ENCODE data around the gene THSD1.
"Not testable (repeated sequence)": the region's sequence is repeated elsewhere in the genome, so short reads cannot be mapped to it uniquely, and the experiment has no call there.

The THSD1 gene

GRCh38 chr13:52412128-52412527 is 6.2 kb upstream of the THSD1 start:
- TF ChIP-seq CTCF (IDR thresholded peaks at IDR 0.05; ENCODE audit: control insufficient read depth, insufficient read depth, low read depth, low read length, missing control alignments) = no peak
- H3K4me3 ChIP-seq (ENCODE audit: control insufficient read depth, low read depth, low read length) = no peak overlapping the region
- DNase-seq (ENCODE audit: low read depth) = no peak

GRCh38 chr13:52411629-52412028 is 5.7 kb upstream of the THSD1 start:
- DNase-seq (ENCODE audit: low read depth) = peak; percentile 57
- TF ChIP-seq CTCF (IDR thresholded peaks at IDR 0.05; ENCODE audit: control insufficient read depth, insufficient read depth, low read depth, low read length, missing control alignments) = no peak
- no peak overlapping the region for H3K4me3 ChIP-seq (ENCODE audit: control insufficient read depth, low read depth, low read length)

- H3K4me3 ChIP-seq (ENCODE audit: control insufficient read depth, low read depth, low read length); DNase-seq (ENCODE audit: low read depth): not testable (repeated sequence)
Observed at GRCh38 chr13:52408071-52408658, 2.2 kb upstream of the THSD1 start.

- H3K4me3 ChIP-seq (ENCODE audit: control insufficient read depth, low read depth, low read length); DNase-seq (ENCODE audit: low read depth): not testable (repeated sequence)
Observed at GRCh38 chr13:52407436-52407835, 1.5 kb upstream of the THSD1 start.

GRCh38 chr13:52406629-52407028 is 657 bp upstream of the THSD1 start:
- DNase-seq (ENCODE audit: low read depth) = no peak
- no peak overlapping the region; the same call in 1 of the 2 replicates for H3K4me3 ChIP-seq (ENCODE audit: control insufficient read depth, low read depth, low read length)
- no peak for TF ChIP-seq CTCF (IDR thresholded peaks at IDR 0.05; ENCODE audit: control insufficient read depth, insufficient read depth, low read depth, low read length, missing control alignments)

- H3K4me3 ChIP-seq (ENCODE audit: control insufficient read depth, low read depth, low read length) = peak overlapping the region; percentile 98
- no peak for DNase-seq (ENCODE audit: low read depth)
- TF ChIP-seq CTCF (IDR thresholded peaks at IDR 0.05; ENCODE audit: control insufficient read depth, insufficient read depth, low read depth, low read length, missing control alignments) = no peak
Observed at GRCh38 chr13:52405369-52405766, 604 bp downstream of the THSD1 start.

- no peak overlapping the region for H3K4me3 ChIP-seq (ENCODE audit: control insufficient read depth, low read depth, low read length)
- TF ChIP-seq CTCF (IDR thresholded peaks at IDR 0.05; ENCODE audit: control insufficient read depth, insufficient read depth, low read depth, low read length, missing control alignments) = no peak
- no peak for DNase-seq (ENCODE audit: low read depth)
Observed at GRCh38 chr13:52399708-52400107, 6.3 kb downstream of the THSD1 start.

- DNase-seq (ENCODE audit: low read depth) = no peak
- no peak for TF ChIP-seq CTCF (IDR thresholded peaks at IDR 0.05; ENCODE audit: control insufficient read depth, insufficient read depth, low read depth, low read length, missing control alignments)
- H3K4me3 ChIP-seq (ENCODE audit: control insufficient read depth, low read depth, low read length) = no peak overlapping the region
Observed at GRCh38 chr13:52399046-52399445, 6.9 kb downstream of the THSD1 start.
